DOHH2 (cell line): ENCODE results near the gene CHAMP1.

Experiments used
- CTCF ChIP-seq: fragments of 200-600 bp; sonication (generic); IDR thresholded peaks from one replicate; pipeline ENCODE4 v1.5.1; 2014; ENCODE audit warnings: antibody characterized with exemption, mild to moderate bottlenecking, low read depth, low read length; ENCODE audit not compliant: poor library complexity, severe bottlenecking
- EZH2phosphoT487 ChIP-seq: fragments of 200-600 bp; sonication (generic); IDR thresholded peaks from 2 replicates; pipeline ENCODE4 v1.6.1; 2017; ENCODE audit warnings: borderline replicate concordance, mild to moderate bottlenecking, antibody characterized with exemption, low read length, moderate library complexity, mixed read lengths

DNA sequence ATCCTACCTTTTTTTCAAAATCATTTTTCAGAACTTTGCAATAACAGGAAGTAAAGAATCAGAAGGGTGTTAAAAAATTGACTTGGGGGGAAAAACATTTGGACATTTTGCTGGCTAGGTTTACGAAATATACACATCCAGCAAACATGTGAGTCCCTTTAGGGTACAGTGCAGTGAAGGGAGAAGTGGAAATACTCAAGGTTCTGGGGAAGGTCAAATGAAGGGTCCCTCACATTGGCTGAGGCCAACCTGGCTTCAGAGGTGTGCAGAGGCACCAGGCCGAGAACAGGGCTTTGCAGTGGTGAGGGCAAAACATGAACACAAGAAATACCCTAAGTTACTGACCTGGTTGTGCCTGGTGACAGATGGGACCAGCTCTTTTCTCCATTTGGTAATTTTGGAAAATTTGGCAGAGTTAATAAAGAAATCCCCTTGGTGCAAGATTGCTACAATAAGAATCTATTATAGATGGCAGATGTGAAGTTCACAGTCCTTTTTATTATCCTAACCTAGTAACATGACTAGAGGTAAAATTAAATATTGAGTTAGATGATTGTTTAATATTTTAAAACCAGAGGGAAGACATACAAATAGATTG, 34.4 kb upstream of the CHAMP1 start:
- no peak for TF ChIP-seq CTCF
- no peak for TF ChIP-seq EZH2phosphoT487
